IPS-NIHi11 (cell line): ENCODE results near the gene MT3.
A peak's percentile ranks its signal among the peaks of the same experiment; 100 is the strongest.
"Not testable (repeated sequence)": the region's sequence is repeated elsewhere in the genome, so short reads cannot be mapped to it uniquely, and the experiment has no call there.

Experiments used
- DNase-seq: peaks from one replicate; pipeline ENCODE4 v3.0.0; 2012; ENCODE audit warnings: mixed read lengths, low spot score

Gene MT3

DNA sequence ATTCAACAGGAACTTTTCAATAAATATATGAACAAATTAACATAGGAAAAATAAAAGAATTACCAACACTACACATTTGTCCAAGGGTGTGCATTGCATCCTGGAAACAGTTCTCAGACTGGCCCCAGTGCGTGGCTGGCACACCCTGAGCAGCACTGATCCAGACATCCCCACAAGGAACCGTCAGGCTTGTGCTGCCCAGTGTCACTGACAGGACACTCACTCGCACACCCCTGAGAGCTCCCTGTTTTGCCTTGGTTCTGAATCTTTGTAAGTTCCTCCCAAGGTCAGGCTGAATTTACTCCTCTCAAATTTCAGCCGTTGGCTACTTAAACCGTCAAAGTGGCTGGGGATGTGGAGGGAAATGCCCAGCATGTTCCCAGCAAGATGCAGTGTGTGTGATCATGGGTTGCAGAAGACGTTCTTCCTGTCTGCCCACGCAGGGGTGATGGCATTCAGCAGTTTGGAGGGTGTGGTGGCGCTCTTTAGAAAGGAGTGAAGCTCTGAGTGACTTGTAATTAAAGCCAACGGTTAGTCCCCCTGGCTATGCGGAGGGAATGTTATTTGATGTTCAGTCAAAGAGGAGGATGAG lies 20.8 kb downstream of the MT3 start:
- DNase-seq: no peak

DNA sequence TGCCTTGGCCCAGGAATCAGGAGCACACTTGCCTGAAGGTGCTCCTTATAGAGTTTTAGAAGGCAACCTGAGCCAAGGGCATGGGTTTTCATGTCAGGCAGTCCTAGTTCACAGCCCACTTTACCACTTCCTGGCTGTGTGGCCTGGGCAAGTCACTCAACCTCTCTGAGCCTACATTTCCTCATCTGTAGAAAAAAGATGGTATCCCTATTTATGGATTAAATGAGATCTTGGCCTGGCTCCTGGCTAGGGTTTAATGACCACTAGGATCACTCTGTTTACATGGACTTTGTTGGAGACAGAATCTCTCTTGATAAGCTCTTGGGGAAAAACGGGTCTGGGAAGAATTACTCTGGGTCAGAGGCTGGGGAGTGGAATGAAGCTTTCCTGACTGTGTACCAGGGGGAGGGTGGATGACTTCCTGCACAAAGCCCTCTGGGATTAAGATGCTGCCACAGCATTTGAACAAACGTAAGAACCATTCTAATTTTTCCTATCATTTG lies 21.3 kb downstream of the MT3 start:
- DNase-seq: no peak

DNA sequence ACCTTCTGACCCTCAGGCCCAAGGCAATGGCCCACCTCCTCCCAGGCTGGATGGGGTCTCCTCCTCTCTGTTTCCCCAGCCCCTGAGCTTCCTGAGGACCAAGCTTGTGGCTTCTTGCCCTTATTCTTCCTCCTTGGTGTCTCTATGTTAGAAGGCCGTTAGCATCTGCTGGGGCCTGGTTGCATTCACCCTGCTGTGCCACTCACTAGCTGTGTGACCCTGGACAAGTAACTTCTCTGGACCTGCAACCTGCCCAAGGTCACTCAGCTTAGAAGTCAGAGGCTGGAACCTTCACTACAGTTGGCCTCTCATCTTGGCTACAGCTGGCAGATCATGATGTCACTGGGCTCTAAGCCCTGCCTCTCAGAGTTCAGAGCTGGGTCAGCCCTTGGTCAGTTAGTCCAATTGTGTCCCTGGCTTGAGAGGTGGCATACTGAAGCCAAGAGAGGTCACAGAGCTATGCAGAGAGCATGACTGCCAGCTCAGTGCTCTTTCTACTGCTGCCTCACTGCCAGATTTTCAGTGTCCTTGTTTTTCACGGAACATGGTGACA lies 22.0 kb downstream of the MT3 start:
- no peak for DNase-seq

DNA sequence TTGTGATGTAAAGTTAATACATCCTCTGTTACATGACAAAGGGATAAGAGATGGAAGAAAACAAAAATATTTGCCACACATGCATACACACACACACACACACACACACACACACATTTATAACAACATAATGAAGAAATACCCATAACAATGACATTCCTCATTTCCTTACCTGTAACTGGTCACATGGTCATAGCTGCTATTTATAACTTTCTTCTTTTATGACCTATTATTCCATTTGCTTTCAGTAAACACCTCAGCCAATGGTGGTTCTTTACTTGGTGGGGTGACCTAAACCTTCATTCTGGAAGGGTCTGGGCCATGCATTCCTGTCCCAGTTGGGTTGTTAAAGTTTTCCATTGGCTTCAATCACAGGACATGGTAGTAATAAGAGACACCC lies 24.4 kb downstream of the MT3 start:
- no peak for DNase-seq

DNA sequence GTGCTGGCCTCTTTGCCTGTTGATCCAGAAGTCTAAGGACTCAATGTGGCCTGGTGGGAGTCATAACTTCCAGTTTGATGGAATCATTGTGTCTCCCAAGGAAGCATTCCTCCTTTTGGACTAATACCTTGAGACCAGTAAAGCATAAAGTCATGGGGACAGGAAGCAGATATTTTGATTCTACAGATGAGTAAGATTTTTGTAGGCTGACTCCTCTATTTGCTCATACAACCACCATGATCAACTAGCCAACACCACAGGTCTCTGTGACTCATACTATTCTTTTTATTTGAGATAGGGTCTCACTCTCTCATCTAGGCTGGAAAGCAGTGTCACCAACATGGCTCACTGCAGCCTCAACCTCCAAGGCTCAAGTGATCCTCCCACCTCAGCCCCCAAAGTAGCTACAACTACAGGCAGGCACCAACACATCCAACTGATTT lies 25.2 kb downstream of the MT3 start:
- DNase-seq: no peak

DNA sequence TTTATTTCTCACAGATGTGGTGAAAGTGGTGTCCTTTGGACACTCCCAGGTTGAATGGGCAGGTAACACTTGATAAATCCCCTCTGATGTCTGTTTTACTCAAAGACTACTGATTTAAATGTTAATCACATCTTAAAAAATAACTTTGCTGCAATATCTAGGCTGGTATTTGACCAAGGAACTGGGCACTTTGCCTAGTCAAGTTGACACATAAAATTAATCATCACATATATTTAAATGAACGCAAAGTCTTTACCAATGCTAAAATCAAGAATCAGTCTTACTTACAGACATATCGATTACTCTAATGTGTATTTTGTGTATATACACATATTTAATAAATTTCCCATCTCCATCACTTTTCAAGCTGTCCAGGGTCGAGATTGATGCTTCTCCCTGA lies 26.0 kb downstream of the MT3 start:
- no peak for DNase-seq

DNA sequence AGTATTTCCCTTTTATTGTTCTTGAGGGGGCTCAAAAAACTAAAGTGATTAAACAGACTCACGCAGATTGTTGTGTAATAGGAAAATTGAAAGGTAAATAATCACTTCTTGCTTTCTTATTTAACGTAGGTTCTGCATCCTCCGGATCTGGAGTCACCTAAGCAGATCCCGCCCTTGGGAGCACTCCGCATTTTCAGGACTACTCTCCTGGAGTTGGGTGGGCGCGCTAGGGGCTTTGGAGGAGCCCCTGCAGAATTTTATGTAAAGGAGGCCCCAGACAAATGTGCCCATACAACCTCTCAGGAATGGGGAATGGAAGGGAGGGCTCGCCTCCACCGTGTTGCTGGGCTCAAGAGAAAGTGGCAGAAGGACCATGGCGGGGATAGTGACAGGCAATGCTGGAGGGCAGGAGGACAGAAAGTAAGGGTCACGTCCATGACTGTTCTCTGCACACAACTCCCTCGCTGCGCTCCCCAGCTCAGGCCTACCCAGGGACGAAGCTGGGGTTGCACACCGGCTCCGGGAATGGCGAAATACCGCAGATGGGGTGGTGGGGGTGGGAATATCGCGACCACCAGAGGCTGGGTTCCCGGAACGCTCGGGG lies 27.4 kb downstream of the MT3 start:
- DNase-seq: no peak

DNA sequence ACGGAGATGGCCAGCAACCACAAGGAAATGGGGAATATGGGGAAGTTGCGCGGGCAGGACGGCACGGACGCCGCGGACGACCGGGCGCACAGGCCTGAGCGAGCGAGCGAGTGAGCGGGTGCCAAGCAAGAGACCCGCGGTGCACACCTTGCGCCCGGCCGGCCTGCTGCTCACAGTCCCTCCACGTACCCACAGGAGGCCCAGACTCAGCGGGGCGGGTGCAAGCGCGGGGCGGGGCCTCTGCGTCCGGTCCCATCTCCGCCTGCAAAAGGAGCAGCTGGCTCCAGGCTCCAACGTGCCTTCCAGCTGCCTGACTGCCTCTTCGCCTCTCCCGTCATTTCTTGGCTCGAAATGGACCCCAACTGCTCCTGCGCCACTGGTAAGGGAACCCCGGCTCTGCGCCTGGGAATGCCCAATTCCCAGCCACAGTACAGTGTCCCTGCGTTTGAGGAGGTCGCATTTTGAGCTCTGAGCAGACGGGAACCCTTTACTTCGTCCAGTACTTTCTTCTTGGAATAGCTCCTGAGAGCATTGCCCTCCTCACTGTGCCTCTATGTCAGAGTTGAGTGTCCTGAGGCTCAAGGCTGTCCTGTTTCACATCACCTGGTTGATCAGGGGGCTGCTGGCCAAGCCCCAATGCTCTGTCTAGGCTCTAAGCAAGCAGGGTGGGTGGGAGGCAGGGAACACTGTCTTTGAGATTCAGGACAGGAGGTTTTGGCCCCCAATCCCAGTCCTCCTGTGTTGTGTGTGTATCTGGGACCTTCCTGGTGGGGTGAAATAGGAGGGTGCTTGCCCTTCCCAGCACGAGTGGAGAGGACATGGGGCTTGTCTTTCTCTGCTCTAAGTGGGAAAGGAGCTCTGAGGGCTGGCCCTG lies 28.1 kb downstream of the MT3 start:
- no peak for DNase-seq

DNA sequence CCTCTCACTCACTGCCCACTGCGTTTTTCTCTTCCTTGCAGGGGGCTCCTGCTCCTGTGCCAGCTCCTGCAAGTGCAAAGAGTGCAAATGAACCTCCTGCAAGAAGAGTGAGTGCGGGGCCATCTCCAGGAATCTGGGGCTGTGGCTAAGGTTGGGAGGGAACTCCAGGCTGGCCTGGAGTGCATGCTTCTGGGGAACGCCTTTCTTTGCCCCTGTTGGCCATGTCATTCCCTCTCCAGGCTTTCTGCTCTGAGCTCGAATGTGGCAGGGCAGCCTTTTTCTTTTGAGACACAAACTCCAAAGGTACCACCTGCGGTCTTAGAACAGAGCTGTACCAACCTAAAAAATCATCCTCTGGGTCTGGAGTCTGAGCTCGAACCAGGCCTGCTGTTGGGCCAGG lies 28.8 kb downstream of the MT3 start:
- no peak for DNase-seq

DNA sequence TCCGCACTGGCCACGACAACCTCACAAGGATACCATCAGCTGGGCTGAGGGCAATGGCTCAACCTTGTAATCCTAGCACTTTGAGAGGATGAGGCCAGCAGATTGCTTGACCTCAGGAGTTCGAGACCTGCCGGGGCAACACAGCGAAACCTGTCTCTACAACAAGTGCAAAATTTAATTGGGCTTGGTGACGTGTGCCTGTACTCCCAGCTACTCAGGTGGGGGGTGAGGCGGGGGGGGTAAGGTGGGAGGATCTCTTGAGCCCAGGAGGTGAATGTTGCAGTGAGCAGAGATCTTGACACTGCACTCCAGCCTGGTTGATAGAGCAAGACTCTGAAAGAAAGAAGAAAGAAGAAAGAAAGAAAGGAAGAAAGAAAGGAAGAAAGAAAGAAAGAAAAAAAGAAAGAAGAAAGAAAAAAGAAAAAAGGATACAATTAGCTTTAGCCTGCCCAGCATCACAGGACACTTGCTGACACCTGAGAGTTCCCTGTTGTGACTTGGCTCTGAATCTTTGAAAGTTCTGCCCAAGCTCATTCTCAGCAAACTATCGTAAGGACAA lies 31.1 kb downstream of the MT3 start:
- DNase-seq: no peak

DNA sequence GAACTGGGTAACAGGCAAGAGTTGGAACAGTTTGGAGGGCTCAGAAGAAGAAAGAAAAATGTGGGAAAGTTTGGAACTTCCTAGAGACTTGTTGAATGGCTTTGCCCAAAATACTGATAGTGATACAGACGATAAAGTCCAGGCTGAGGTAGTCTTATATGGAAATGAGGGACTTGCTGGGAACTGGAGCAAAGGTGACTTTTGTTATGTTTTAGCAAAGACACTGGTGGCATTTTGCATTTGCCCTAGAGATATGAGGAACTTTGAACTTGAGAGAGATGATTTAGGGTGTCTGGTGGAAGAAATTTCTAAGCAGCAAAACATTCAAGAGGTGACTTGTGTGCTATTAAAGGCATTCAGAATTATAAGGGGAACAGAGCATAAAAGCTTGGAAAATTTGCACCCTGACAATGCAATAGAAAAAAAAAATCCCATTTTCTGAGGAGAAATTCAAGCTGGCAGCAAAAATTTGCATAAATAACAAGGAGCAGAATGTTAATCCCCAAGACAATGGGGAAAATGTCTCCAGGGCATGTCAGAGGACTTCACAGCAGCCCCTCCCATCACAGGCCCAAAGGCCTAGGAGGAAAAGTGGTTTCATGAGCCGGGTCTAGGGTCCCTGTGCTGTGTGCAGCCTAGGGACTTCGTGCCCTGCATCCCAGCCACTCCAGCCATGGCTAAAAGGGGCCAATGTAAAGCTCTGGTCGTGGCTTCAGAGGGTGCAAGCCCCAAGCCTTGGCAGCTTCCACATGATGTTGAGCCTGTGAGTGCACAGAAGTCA lies 32.5 kb downstream of the MT3 start:
- not testable (repeated sequence) for DNase-seq

DNA sequence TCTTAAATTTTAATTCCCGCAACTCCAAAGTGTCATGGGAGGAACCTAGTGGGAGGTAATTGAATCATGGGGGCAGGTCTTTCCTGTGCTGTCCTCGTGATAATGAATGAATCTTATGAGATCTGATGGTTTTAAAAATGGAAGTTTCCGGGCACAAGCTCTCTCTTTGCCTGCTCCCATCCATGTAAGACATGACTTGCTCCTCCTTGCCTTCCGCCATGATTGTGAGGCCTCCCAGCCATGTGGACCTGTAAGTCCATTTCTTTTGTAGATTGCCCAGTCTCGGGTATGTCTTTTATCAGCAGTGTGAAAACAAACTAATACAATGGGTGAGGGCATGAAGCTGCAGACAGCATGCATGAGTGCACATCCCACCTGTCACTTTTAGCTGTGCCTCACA lies 33.9 kb downstream of the MT3 start:
- not testable (repeated sequence) for DNase-seq

DNA sequence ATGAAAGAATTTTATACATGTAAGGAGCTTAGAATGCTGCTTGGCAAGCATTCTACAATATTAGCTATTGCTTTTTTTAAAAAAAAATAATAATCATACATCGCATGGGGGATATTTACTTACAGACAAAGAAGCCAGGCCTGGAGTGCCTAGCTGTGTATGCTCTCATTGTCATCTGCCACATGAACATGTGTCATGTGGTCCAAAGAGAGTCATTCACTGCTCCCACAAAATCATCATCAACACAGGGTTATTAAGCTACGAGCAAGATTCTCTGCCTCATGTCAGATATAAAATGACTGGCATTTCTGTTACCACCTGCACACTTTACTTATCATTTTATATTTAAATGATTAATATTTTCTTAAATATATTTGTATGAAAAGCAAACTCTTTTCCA lies 34.3 kb downstream of the MT3 start:
- no peak for DNase-seq

DNA sequence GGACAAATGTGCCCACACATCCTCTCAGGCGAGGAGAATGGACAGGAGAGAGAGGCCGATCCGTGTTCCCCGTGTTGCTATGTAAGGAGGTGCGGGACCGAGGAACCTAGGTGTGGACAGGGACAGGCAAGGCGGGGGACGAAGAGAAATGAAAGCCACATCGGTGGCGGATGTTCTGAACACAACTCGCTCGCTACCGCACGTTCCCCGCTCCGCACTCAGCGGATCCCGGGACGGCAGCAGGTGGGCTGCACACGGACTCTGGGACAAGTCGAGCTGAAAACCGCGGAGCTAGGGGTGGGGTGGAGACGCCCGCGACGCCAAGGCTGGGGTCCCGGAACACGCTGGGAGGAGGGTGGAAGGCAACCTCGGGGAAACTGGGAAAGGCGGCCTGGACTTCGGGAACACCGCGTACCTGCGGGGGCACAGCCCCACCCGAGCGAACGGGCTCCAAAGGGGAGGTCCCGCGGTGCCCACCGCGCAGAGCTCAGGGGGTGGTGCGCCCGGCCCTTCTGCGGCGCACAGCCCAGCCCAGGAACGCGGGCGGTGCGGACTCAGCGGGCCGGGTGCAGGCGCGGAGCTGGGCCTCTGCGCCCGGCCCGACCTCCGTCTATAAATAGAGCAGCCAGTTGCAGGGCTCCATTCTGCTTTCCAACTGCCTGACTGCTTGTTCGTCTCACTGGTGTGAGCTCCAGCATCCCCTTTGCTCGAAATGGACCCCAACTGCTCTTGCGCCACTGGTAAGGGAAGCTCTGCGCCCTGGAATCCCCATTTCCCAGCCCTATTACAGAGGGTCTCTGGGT lies 36.0 kb downstream of the MT3 start, which contains the start of gene MT1E:
TSS of gene MT1E (plus strand) at position 642 of the 803 bp plus-strand sequence. CDS start at position 713, 71 bp downstream.
- peak; percentile 67 for DNase-seq

DNA sequence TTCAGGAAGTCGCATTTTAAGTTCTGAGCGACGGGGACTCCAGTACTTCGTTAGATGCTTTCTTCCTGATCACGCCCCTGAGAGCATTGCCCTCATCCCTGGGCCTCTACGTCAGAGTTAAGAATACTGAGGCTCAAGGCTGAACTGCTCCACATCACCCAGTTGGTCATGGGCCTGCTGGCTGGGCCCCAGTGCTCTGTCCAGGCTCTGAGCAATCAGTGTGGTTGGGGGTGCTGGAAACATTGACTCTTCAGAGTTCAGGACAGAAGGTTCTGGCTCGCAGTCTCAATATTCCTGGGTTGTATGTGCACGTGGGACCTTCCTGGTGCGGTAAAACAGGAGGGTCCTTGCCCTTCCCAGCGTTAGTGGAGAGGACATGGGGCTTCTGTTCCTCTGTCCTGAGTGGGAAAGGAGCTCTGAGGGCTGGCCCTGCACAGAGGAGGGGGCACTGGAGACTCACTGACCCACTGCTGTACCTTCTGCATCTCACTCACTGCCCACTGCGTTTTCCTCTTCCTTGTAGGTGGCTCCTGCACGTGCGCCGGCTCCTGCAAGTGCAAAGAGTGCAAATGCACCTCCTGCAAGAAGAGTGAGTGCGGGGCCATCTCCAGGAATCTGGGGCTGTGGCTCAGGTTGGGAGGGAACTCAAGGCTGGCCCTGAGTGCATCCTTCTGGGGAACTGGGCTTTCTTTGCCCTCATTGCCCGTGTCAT lies 36.8 kb downstream of the MT3 start:
- DNase-seq: no peak

DNA sequence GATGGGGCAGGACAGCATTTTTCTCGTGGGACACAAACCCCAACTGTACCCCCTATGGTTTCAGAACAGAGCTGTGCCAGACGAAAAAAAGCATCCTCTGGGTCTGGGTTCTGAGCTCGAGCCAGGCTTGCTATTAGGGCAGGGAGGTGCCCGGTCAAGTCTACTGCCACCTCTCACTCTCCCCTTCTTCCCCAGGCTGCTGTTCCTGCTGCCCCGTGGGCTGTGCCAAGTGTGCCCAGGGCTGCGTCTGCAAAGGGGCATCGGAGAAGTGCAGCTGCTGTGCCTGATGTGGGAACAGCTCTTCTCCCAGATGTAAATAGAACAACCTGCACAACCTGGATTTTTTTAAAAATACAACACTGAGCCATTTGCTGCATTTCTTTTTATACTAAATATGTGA lies 37.4 kb downstream of the MT3 start:
- DNase-seq: no peak

DNA sequence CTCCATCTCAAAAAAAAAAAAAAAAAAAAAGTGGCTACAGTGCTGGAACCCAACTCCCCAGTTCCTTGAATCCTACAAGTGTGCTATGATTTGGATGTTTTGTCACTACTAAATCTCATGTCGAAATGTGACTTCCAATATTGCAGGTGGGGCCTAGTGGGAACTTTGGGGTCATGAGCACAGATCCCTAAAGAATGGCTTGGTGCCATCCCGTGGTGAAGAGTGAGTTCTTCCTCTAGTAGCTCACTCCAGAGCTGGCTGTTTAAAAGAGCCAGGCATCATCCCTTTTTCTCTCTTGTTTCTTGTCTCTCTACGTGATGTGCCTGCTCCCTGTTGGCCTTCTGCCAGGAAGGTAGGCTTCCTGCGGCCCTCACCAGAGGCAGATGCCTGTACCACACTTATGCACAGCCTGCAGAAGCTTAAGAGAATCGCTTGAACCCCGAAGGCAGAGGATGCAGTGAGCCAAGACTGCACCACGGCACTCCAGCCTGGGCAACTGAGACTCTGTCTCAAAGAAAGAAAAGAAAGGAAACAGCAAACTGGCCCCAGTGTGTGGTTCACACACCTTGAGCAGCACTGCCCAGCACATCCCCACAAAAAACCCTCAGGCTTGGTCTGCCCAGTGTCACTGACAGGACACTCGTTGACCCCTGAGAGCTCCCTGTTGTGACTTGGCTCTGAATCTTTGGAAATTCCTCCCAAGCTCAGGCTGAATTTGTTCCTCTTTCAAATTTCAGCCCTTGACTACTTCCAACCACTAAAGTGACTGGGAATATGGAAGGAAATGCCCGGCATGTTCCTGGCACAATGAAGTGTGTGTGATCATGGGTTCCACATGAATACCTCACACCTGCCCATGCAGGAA lies 39.4 kb downstream of the MT3 start:
- no peak for DNase-seq

DNA sequence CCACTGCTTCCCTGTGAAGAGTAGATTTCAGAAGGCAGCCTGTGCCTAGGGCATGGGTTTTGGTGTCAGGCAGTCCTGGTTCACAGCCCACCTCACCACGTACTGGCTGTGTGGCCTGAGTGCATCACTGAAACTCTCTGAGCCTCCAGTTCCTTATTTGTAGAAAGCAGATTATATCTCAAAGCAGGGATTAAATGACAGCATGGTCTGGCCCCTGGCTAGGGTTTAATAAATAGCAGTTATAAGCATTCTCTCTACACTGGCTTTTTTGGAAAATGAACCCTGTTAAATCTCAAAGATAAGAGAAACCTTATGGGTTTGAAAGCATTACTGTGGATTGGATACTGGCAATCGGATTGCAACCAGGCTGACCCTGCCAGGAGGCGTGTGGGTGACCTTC lies 40.2 kb downstream of the MT3 start:
- DNase-seq: no peak

DNA sequence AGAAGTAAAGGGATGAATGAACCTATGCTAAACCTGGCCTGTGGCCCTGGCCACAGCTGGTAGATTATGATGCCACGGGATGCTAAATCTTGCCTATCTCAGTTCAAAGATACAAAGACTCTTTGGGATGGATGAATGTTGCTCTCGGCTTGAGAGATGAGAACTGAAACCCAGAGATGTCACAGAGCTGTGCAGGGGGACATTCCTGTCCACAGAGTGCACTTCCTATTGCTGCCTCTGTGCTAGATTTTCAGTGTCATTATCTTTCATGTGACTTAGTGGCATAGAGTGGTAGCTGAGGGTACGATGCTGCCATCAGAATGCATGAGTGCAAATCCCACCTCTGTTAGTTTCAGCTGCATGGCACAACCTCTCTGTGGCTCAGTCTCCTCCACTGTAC lies 40.8 kb downstream of the MT3 start:
- DNase-seq: no peak
